Hepatocyte (in vitro differentiated cells): ENCODE measurements around the gene RABGAP1L.

Experiments used
- CTCF ChIP-seq: fragments of 200-600 bp; sonication (generic); IDR thresholded peaks from 2 replicates; pipeline ENCODE4 v1.5.1; 2016; ENCODE audit warnings: antibody characterized with exemption, mild to moderate bottlenecking; ENCODE audit not compliant: poor library complexity
- EZH2 ChIP-seq: fragments of 200-600 bp; sonication (generic); IDR thresholded peaks from 2 replicates; pipeline ENCODE4 v1.6.1; 2016; ENCODE audit warnings: antibody characterized with exemption, mild to moderate bottlenecking, borderline replicate concordance
- EZH2phosphoT487 ChIP-seq: fragments of 200-600 bp; sonication (generic); IDR thresholded peaks from one replicate; pipeline ENCODE4 v1.6.1; 2018; ENCODE audit warnings: antibody characterized with exemption, mild to moderate bottlenecking, low read depth, moderate library complexity; ENCODE audit not compliant: unreplicated experiment, severe bottlenecking

GRCh38 chr1:174884038-174884437 is 724.7 kb downstream of the RABGAP1L start:
- TF ChIP-seq EZH2phosphoT487 = no peak
- TF ChIP-seq CTCF = no peak
- no peak for TF ChIP-seq EZH2
